Uterus (tissue), 2 donors: ENCODE measurements around the gene GTPBP2.

Experiments
- POLR2A ChIP-seq, 2 donors: fragments of 450-650 bp; IDR thresholded peaks; one replicate each; pipeline ENCODE4 v1.6.1; 2016; ENCODE audit warnings: antibody characterized with exemption in 2 of 2, mild to moderate bottlenecking in 1 of 2, moderate library complexity in 1 of 2
- TF ChIP-seq, protein P1 (sequence below), 4 experiments: fragments of 200-600 bp in 2 of 4; fragments of 450-650 bp in 2 of 4; sonication (generic) in 2 of 4; IDR thresholded peaks; one replicate each; pipeline ENCODE4 v1.5.1; 2016 to 2019; ENCODE audit warnings: antibody characterized with exemption in 4 of 4, mild to moderate bottlenecking in 2 of 4, moderate library complexity in 1 of 4

DNA sequence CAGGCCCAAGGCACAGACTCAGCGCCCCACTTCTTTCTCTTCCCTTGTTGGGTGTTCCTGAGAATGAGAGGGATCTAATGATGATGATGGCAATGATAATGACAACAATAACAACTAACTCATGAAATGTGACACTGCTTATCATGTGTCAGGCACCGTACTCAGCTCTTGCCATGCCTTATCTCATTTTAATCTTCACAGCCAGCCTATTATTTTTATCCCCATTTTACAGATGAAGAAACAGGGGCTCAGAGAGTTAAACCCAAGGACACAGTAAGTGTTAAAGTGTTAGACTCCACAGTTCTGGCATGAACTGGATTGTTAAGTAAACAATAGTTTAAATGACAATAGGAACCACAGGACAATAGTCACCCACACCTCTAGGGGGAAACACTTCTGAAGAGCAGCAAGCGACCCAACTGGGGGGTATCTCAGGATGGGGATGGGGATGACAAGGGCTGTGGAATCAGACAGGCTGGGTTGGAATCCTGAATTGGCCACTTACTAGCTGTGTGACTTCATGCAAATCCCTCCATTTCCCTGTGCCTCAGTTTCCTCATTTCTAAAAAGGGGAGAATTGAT lies 28.2 kb upstream of the GTPBP2 start:
- TF ChIP-seq, protein P1, sequence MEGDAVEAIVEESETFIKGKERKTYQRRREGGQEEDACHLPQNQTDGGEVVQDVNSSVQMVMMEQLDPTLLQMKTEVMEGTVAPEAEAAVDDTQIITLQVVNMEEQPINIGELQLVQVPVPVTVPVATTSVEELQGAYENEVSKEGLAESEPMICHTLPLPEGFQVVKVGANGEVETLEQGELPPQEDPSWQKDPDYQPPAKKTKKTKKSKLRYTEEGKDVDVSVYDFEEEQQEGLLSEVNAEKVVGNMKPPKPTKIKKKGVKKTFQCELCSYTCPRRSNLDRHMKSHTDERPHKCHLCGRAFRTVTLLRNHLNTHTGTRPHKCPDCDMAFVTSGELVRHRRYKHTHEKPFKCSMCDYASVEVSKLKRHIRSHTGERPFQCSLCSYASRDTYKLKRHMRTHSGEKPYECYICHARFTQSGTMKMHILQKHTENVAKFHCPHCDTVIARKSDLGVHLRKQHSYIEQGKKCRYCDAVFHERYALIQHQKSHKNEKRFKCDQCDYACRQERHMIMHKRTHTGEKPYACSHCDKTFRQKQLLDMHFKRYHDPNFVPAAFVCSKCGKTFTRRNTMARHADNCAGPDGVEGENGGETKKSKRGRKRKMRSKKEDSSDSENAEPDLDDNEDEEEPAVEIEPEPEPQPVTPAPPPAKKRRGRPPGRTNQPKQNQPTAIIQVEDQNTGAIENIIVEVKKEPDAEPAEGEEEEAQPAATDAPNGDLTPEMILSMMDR (IDR thresholded peaks at IDR 0.05) = no peak
- no peak for TF ChIP-seq POLR2A (IDR thresholded peaks at IDR 0.05)
